Measurements from ENCODE around the gene FBN2.
"Not testable (repeated sequence)": the region's sequence is repeated elsewhere in the genome, so short reads cannot be mapped to it uniquely, and the experiment has no call there.

Gene FBN2

GRCh38 chr5:128350705-128351104 lies 187.3 kb downstream of the FBN2 start:
- no peak for DNase-seq

GRCh38 chr5:128349044-128349858 lies 188.8 kb downstream of the FBN2 start:
- no peak for DNase-seq

- no peak for DNase-seq
These were observed 192.0 kb downstream of the FBN2 start for GRCh38 chr5:128346038-128346437.

- no peak for DNase-seq
These were observed 192.8 kb downstream of the FBN2 start for GRCh38 chr5:128345247-128345646.

- DNase-seq: no peak
These were observed 194.9 kb downstream of the FBN2 start for GRCh38 chr5:128343168-128343567.

DNA sequence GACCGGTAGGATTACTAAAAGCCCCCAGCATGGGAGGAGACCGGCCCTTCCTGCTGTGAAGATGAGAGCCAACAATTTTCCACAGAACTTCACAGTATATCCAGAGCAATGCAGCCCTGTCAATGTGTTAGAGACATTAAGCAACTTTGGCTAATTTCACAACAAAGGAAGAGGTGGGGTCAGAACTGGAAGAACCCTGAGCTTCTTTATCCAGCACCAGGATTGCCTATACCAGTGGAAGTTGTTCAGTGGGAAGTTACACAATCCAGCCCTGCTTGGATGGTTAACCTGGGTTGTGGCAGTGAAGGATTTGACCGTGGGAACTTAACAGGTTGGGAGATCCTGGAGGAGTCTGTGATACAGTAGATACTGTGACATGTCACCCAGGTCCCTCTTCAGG lies 197.0 kb downstream of the FBN2 start:
- no peak for DNase-seq

DNA sequence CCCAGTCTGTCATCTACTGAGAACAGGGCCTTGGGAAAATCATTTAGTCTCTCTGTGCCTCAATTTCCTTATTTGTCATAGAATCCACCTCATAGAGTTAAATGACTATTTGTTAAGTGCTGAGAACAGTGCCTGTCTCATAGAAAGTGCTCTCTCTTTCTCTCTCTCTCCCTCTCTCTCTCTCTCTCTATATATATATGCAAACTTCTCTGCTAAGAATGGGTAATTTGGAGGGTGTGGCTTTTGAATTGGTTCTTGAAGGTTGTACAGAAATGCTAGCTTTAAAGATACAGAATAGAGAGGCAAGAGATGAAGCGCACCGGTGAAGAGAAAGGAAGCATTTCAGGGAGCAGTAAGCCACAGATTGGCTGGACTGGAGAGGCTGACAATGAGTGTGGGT lies 197.4 kb downstream of the FBN2 start:
- DNase-seq: no peak

GRCh38 chr5:128339585-128339984 lies 198.5 kb downstream of the FBN2 start:
- DNase-seq: no peak

DNA sequence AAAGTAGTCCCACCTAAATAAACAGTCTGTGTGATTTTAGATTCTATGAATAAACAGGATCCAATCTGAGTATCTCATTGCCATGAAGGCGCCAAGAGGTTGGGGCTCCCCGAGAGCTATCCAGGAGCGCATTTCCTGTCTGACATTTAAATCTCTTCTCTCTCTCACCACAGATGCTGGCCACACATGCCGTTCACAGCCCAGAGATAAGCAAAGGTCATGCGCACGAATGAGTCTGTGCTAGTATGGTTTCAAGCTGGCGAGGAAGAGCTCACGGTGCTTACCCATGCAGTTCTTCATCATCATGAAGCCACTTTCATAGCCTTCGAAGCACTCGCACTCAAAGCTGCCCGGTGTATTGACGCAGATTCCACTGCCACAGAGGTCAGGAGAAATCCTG lies 199.4 kb downstream of the FBN2 start:
- no peak for DNase-seq

DNA sequence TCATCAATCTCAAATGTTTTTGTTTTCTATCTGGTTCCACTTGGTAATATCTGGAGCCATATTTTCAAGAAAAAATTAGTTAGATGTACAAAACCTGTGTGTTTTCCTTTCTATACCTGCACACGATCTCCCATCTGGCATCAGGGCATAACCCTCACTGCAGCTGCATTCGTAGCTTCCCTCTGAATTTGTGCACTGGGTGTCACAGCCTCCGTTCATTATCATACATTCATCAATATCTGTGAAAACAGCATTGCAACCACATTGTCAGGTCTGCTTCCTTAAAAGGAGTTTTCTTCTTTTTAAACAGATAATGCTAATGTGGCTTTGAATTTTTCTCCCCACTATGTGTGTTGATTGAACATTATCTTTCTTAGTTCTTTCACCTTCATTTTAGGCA lies 202.7 kb downstream of the FBN2 start:
- DNase-seq: no peak

- DNase-seq: no peak
These were observed 203.9 kb downstream of the FBN2 start for GRCh38 chr5:128334010-128334716.

GRCh38 chr5:128331261-128331660 lies 206.8 kb downstream of the FBN2 start:
- no peak for DNase-seq

GRCh38 chr5:128329386-128329939 lies 208.6 kb downstream of the FBN2 start:
- DNase-seq: no peak

DNA sequence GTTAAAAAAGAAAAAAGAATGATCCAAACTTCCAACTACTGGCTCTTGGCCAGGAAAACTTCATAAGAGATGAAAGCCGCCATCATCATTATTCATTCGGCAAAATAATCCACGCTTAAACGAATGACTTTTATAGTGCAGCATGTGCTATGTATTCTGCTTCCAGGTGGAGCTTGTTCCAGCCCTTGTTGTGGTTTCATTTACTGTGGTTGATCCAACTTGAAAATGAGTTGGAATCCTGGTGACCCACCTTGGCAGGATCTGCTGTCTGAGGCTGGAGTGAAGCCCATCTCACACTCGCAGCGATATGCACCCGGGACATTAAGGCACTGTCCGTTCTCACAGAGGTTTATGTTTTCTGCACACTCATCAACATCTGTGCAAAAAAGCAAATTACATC lies 209.6 kb downstream of the FBN2 start:
- DNase-seq: peak; percentile 20

GRCh38 chr5:128328007-128328406 lies 210.0 kb downstream of the FBN2 start:
- DNase-seq: no peak

DNA sequence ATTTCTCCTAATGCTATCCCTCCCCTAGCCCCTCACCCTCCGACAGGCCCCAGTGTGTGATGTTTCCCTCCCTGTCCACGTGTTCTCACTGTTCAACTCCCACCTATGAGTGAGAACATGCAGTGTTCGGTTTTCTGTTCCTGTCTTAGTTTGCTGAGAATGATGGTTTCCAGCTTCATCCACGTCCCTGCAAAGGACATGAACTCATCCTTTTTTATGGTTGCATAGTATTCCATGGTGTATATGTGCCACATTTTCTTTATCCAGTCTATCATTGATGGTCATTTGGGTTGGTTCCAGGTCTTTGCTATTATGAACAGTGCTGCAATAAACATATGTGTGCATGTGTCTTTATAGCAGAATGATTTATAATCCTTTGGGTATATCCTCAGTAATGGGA lies 216.6 kb downstream of the FBN2 start:
- not testable (repeated sequence) for DNase-seq

- no peak for DNase-seq
These were observed 219.4 kb downstream of the FBN2 start for GRCh38 chr5:128318691-128319090.

DNA sequence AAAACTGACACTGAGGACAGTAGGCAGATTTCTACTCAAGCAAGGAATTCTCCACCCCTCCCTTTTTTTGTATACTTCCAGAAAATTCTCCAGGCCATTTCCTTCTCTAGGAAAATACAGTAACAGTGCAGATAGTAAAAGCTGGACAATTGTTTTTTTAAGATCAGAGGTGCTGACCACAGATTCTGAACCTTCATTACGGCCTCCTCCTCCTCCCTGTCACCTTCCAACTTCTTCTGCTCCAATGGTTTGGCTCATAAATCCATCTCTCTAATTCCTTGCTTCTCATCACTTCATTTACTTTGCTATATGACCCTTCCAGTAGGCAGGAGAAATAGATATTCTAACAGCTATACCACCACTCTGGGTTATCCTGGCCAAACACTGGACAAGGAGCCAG lies 220.6 kb downstream of the FBN2 start:
- no peak for DNase-seq

- no peak for DNase-seq
These were observed 222.4 kb downstream of the FBN2 start for GRCh38 chr5:128315671-128316070.

- DNase-seq: no peak
These were observed 232.7 kb downstream of the FBN2 start for GRCh38 chr5:128305341-128305740.

DNA sequence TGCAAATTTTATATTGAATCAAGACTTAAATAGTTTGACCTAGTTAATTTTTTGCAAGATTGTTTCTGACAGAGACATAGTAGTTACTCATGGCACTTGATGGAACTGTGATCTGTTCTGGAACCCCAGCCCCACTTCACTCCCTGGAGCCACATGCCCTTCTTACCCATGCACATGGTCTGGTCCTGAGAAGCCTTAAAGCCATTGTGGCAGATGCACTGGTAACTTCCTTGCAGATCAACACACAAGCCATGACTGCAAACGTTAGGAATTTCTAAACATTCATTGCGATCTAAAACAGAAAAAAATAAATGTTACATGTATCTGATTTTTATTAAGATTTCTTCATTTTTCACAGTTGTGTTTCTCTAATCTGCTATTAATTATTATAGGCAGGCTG lies 233.3 kb downstream of the FBN2 start:
- DNase-seq: no peak

GRCh38 chr5:128304088-128304487 lies 234.0 kb downstream of the FBN2 start:
- DNase-seq: peak; percentile 86

DNA sequence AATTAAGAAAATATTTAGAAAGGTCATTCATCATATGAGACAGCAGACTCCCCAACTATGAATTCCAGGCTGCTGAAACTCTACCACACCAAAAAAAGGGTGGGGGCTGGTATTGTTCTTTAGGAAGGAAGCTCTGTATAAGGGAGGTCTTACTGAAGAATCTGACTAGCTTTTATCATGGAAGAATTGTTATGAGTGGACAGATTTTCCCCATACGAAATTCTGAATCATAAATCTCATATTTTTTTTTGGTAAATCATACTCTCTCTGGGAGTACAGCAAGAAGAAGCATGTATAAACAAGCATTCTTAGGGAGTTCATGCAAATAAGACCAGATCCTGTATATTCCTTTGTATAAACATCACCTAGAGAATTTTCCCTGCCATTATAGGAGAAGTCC lies 234.5 kb downstream of the FBN2 start:
- peak; percentile 54 for DNase-seq

- DNase-seq: peak; percentile 62
These were observed 237.9 kb downstream of the FBN2 start for GRCh38 chr5:128300181-128300580.

All from fibroblast of upper back skin (primary cell).